COR-L47 (cell line): Measurements from ENCODE around the gene CDC7.
"Not testable (repeated sequence)": the region's sequence is repeated elsewhere in the genome, so short reads cannot be mapped to it uniquely, and the experiment has no call there.

Source experiments
- DNase-seq: peaks from one replicate; lab custom pipeline; 2025; lab: John Stamatoyannopoulos, UW

The CDC7 gene

GRCh38 chr1:91500756-91501522 lies at the start of gene CDC7:
Gene CDC7, plus strand, starts transcription at chr1:91500851. Its CDS starts 866 bp downstream, at chr1:91501717.
- peak; percentile 93 for DNase-seq

- DNase-seq: no peak
Measured at GRCh38 chr1:91454136-91454535, 46.5 kb upstream of the CDC7 start.

- DNase-seq: no peak
Measured at GRCh38 chr1:91455334-91455733, 45.3 kb upstream of the CDC7 start.

GRCh38 chr1:91455896-91456295 lies 44.8 kb upstream of the CDC7 start:
- DNase-seq: no peak

GRCh38 chr1:91465350-91465749 lies 35.3 kb upstream of the CDC7 start:
- DNase-seq: not testable (repeated sequence)

GRCh38 chr1:91476533-91477217 lies 24.0 kb upstream of the CDC7 start:
- DNase-seq: no peak

GRCh38 chr1:91487469-91487868 lies 13.2 kb upstream of the CDC7 start:
- DNase-seq: no peak

GRCh38 chr1:91490501-91490900 lies 10.2 kb upstream of the CDC7 start:
- no peak for DNase-seq

- no peak for DNase-seq
Measured at GRCh38 chr1:91498035-91498434, 2.6 kb upstream of the CDC7 start.

GRCh38 chr1:91498498-91499245 lies 2.0 kb upstream of the CDC7 start:
- no peak for DNase-seq

- DNase-seq: no peak
Measured at GRCh38 chr1:91499346-91499745, 1.3 kb upstream of the CDC7 start.

GRCh38 chr1:91499904-91500755 lies 521 bp upstream of the CDC7 start:
- no peak for DNase-seq

GRCh38 chr1:91501523-91501851 lies 836 bp downstream of the CDC7 start:
- DNase-seq: peak; percentile 56

GRCh38 chr1:91501971-91502671 lies 1.5 kb downstream of the CDC7 start:
- no peak for DNase-seq

GRCh38 chr1:91502672-91503184 lies 2.1 kb downstream of the CDC7 start:
- DNase-seq: peak; percentile 18

GRCh38 chr1:91503332-91503900 lies 2.8 kb downstream of the CDC7 start:
- DNase-seq: no peak

GRCh38 chr1:91503975-91504530 lies 3.4 kb downstream of the CDC7 start:
- no peak for DNase-seq

- DNase-seq: no peak
Measured at GRCh38 chr1:91505086-91505485, 4.4 kb downstream of the CDC7 start.

- no peak for DNase-seq
Measured at GRCh38 chr1:91506071-91506470, 5.4 kb downstream of the CDC7 start.

- no peak for DNase-seq
Measured at GRCh38 chr1:91507328-91507727, 6.7 kb downstream of the CDC7 start.
